Hepatocyte (in vitro differentiated cells): Measurements from ENCODE around the gene SNTG2. TPM values are rescaled to one million over a fixed set of nuclear protein-coding genes. Genes with fewer than 3 reads are reported as not detected.

Experiments used
- DNase-seq: peaks from one replicate; pipeline ENCODE4 v3.0.0-alpha.2; 2016; ENCODE audit warnings: low spot score
- H2AFZ ChIP-seq: fragments of 200-600 bp; sonication (generic); 2 replicates; pipeline ENCODE4 v1.6.0; 2016; ENCODE audit warnings: antibody characterized with exemption, mild to moderate bottlenecking
- H3K27ac ChIP-seq: fragments of 200-600 bp; sonication (generic); 2 replicates; pipeline ENCODE4 v1.5.1; 2016; ENCODE audit warnings: mild to moderate bottlenecking
- H3K27me3 ChIP-seq: fragments of 200-600 bp; sonication (generic); 2 replicates; pipeline ENCODE4 v1.6.1; 2016
- H3K36me3 ChIP-seq: fragments of 200-600 bp; sonication (generic); replicated peaks from 2 replicates; pipeline ENCODE4 v1.5.1; 2016; ENCODE audit warnings: low read depth; ENCODE audit not compliant: insufficient read depth
- H3K4me1 ChIP-seq: fragments of 200-600 bp; sonication (generic); 2 replicates; pipeline ENCODE4 v1.5.1; 2016; ENCODE audit warnings: mild to moderate bottlenecking, moderate library complexity; ENCODE audit not compliant: insufficient read depth
- H3K4me2 ChIP-seq: fragments of 200-600 bp; sonication (generic); 2 replicates; pipeline ENCODE4 v1.6.0; 2016
- H3K4me3 ChIP-seq: fragments of 200-600 bp; sonication (generic); 2 replicates; pipeline ENCODE4 v1.5.1; 2016; ENCODE audit warnings: mild to moderate bottlenecking
- H3K79me2 ChIP-seq: fragments of 200-600 bp; sonication (generic); 2 replicates; pipeline ENCODE4 v1.6.0; 2017; ENCODE audit warnings: mild to moderate bottlenecking
- H3K9me2 ChIP-seq: fragments of 200-600 bp; sonication (generic); replicated peaks from 2 replicates; pipeline ENCODE4 v1.6.0; 2017; ENCODE audit warnings: mild to moderate bottlenecking; ENCODE audit not compliant: insufficient read depth
- H3K9me3 ChIP-seq: fragments of 200-600 bp; sonication (generic); 2 replicates; pipeline ENCODE4 v1.5.1; 2016; ENCODE audit warnings: low read depth, mild to moderate bottlenecking
- H4K20me1 ChIP-seq: fragments of 200-600 bp; sonication (generic); 2 replicates; pipeline ENCODE4 v1.6.0; 2016; ENCODE audit warnings: mild to moderate bottlenecking; ENCODE audit not compliant: insufficient read depth, poor library complexity, severe bottlenecking
- EZH2 ChIP-seq: fragments of 200-600 bp; sonication (generic); IDR thresholded peaks from 2 replicates; pipeline ENCODE4 v1.6.1; 2016; ENCODE audit warnings: antibody characterized with exemption, mild to moderate bottlenecking, borderline replicate concordance
- EZH2phosphoT487 ChIP-seq: fragments of 200-600 bp; sonication (generic); IDR thresholded peaks from one replicate; pipeline ENCODE4 v1.6.1; 2018; ENCODE audit warnings: antibody characterized with exemption, mild to moderate bottlenecking, low read depth, moderate library complexity; ENCODE audit not compliant: unreplicated experiment, severe bottlenecking
- WGBS: methylation state at CpG from one replicate; pipeline ENCODE4 v1.1.6; 2016; ENCODE audit warnings: low lambda C conversion rate; ENCODE audit errors: missing lambda C conversion rate; 5-methylcytosine and 5-hydroxymethylcytosine counted together
- polyA plus RNA-seq: library from polyadenylated mRNA; unstranded; fragments of >200 nt; fragmentation: Nextera tagmentation; extraction: Ambion mirVana; gene quantifications from 2 replicates; pipeline ENCODE4 v1.2.1, GENCODE V29; 2016
- total RNA-seq: library from RNA; depleted of rRNA; stranded (reverse); fragments of >200 nt; gene quantifications from 2 replicates; pipeline ENCODE4 v1.2.3, GENCODE V29; 2014
- TF ChIP-seq, protein P1 (sequence below): fragments of 200-600 bp; sonication (generic); IDR thresholded peaks from 2 replicates; pipeline ENCODE4 v1.5.1; 2016; ENCODE audit warnings: antibody characterized with exemption, mild to moderate bottlenecking; ENCODE audit not compliant: poor library complexity

SNTG2 gene
- total and polyA plus RNA-seq, 2 experiments from 2014 or later: not detected

DNA sequence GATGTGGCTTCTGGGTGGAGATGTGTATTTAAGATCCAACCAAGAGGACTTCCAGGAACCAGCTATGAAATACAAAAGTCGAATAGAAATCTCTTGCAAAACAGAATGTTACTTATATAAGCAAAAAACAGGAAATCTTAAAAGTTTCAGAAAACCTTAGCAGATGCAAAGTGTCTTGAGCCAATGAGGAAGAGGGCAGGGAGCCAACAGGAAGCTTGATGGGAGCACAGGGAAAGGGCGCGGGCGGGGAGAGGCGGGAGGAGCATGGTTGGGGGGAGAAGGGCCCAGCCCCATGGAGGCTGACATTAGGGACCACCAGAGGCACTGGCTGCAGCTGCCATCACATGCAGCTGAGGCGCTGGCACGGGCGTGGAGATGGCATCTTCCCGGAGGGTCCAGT lies 203.3 kb downstream of the SNTG2 start:
- Histone ChIP-seq H3K4me3 (no peak overlapping the region), H3K27me3 (no peaks in the 10 kb centered on the region), H3K4me2 (no peak overlapping the region), H2AFZ (no peak overlapping the region), H3K36me3 (no peaks in the 10 kb centered on the region), H3K9me3 (no peaks in the 10 kb centered on the region), H3K79me2 (no peaks in the 10 kb centered on the region), H3K27ac (no peak overlapping the region), H3K9me2 (no peaks in the 10 kb centered on the region), H3K4me1 (no peaks in the 10 kb centered on the region), H4K20me1 (no peaks in the 10 kb centered on the region)
- no peak for DNase-seq
- WGBS: 85% methylated on average over 9 of the region's 9 CpGs
- TF ChIP-seq EZH2phosphoT487 (no peak), EZH2 (no peak)
- TF ChIP-seq, protein P1, sequence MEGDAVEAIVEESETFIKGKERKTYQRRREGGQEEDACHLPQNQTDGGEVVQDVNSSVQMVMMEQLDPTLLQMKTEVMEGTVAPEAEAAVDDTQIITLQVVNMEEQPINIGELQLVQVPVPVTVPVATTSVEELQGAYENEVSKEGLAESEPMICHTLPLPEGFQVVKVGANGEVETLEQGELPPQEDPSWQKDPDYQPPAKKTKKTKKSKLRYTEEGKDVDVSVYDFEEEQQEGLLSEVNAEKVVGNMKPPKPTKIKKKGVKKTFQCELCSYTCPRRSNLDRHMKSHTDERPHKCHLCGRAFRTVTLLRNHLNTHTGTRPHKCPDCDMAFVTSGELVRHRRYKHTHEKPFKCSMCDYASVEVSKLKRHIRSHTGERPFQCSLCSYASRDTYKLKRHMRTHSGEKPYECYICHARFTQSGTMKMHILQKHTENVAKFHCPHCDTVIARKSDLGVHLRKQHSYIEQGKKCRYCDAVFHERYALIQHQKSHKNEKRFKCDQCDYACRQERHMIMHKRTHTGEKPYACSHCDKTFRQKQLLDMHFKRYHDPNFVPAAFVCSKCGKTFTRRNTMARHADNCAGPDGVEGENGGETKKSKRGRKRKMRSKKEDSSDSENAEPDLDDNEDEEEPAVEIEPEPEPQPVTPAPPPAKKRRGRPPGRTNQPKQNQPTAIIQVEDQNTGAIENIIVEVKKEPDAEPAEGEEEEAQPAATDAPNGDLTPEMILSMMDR: no peak

DNA sequence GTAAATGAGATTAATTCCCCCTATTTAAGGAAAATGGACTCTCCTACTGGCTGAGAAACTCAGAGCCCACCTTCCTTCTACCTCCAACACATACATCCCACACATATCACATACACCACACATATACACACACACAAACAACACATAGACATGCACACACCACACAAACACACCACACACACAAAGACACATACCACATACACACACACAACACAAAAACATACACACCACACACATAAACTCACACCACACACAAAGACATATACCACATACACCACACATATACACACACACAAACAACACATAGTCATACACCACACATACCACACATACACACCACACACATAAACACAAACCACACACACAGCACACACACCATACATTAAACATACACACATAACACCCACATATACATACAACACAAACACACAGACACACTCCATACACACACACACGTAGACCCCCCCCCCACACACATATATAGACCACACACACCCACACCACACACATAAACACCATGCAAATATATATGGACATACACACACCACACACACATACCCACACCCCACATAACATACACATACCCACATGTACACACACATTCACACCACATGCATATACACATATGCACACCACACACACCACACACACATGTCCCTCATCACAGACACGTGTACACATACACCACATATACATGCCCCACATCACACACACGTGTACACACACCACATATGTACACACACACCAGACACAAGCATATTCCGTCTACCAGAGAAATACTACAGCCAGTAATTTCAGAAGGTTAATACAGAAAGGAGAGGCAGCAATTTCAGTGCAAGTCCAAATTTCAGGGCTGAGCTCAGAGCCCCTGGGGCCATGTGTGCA lies 204.3 kb downstream of the SNTG2 start:
- Histone ChIP-seq H3K9me3 (no peaks in the 10 kb centered on the region), H3K4me1 (no peaks in the 10 kb centered on the region), H3K27ac (no peak overlapping the region), H3K4me2 (no peak overlapping the region), H3K36me3 (no peaks in the 10 kb centered on the region), H3K9me2 (no peaks in the 10 kb centered on the region), H3K4me3 (no peak overlapping the region), H3K27me3 (no peaks in the 10 kb centered on the region), H4K20me1 (no peaks in the 10 kb centered on the region), H2AFZ (no peak overlapping the region), H3K79me2 (no peaks in the 10 kb centered on the region)
- DNase-seq: no peak
- TF ChIP-seq, protein P1: no peak
- TF ChIP-seq EZH2phosphoT487: no peak
- TF ChIP-seq EZH2: no peak
- 92% methylated on average over 4 of the region's 4 CpGs for WGBS

DNA sequence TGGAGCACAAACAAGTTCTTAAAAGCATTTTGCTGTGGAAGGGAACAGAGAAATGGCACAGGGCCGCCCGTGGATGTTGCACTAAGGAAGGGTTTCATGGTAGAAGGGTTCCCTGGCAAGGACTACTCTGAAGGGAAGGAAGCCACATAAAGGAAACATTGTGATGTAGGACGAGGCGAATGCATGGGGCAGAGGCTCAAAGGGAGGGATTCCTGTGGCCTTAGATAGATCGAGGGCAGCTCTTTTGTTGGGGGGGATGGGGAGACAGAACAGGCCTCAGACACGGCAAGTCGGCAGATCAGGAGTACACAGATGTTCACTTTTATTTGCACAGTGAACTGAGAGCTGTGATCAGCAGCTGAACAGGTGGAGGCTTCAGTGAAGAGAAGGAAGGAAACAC lies 205.4 kb downstream of the SNTG2 start:
- Histone ChIP-seq H3K27me3 (no peaks in the 10 kb centered on the region), H4K20me1 (no peaks in the 10 kb centered on the region), H3K9me2 (no peaks in the 10 kb centered on the region), H2AFZ (no peak overlapping the region), H3K9me3 (no peaks in the 10 kb centered on the region), H3K27ac (no peak overlapping the region), H3K79me2 (no peaks in the 10 kb centered on the region), H3K4me2 (no peak overlapping the region), H3K4me1 (no peaks in the 10 kb centered on the region), H3K36me3 (no peaks in the 10 kb centered on the region), H3K4me3 (no peak overlapping the region)
- 85% methylated on average over 7 of the region's 7 CpGs for WGBS
- no peak for DNase-seq
- no peak for TF ChIP-seq EZH2
- TF ChIP-seq, protein P1: no peak
- TF ChIP-seq EZH2phosphoT487: no peak
